Panc1 (cell line): ENCODE measurements around the gene NTRK1. TPM values are rescaled to one million over a fixed set of nuclear protein-coding genes. Genes with fewer than 3 reads are reported as not detected.

Source experiments
- ATAC-seq: fragments of 200-7000 bp; cut with Tn5 transposase; 2 replicates; pipeline ENCODE4 v1.9.1; 2020; ENCODE audit warnings: mild to moderate bottlenecking, moderate library complexity
- BruUV-seq: library from RNA; stranded (reverse); fragments of 400-500 nt; replicated peaks from 2 replicates; lab custom pipeline; 2021; lab: Mats Ljungman, UMichigan
- CTCF ChIA-PET: fragments of 300-600 bp; sonication (Branson Sonifier 250); formaldehyde crosslinking; loops from one replicate; lab custom pipeline; 2022; ENCODE audit warnings: antibody characterized with exemption; lab: Charles Lee
- POLR2A ChIA-PET: fragments of 300-600 bp; sonication (Branson Sonifier 250); formaldehyde crosslinking; loops from one replicate; lab custom pipeline; 2022; ENCODE audit warnings: antibody characterized with exemption; lab: Charles Lee
- DNase-seq: peaks from one replicate; pipeline ENCODE4 v3.0.0-alpha.2; 2010; ENCODE audit warnings: low read depth, low spot score
- H3K27ac ChIP-seq: 2 replicates; pipeline ENCODE4 v1.5.1; 2011; ENCODE audit warnings: mild to moderate bottlenecking, low read length, inconsistent platforms
- H3K27me3 ChIP-seq: fragments of 200-500 bp; sonication (Bioruptor generic); 2 replicates; pipeline ENCODE4 v1.6.0; 2014; ENCODE audit warnings: low read length, inconsistent platforms; ENCODE audit not compliant: control insufficient read depth, insufficient read depth
- H3K36me3 ChIP-seq: fragments of 200-500 bp; sonication (Bioruptor generic); 2 replicates; pipeline ENCODE4 v1.5.1; 2014; ENCODE audit warnings: inconsistent platforms, mild to moderate bottlenecking, low read length, moderate library complexity; ENCODE audit not compliant: control insufficient read depth, insufficient read depth
- H3K4me1 ChIP-seq: 2 replicates; pipeline ENCODE4 v1.5.1; 2011; ENCODE audit warnings: inconsistent platforms, mild to moderate bottlenecking, low read length, moderate library complexity; ENCODE audit not compliant: control insufficient read depth, insufficient read depth
- H3K4me3 ChIP-seq, 2 experiments: 2 replicates each; pipeline ENCODE4 v1.5.1; 2011 to 2012; ENCODE audit warnings: low read depth in 2 of 2, low read length in 2 of 2, mild to moderate bottlenecking in 2 of 2, inconsistent platforms in 1 of 2, moderate library complexity in 1 of 2
- H3K9me3 ChIP-seq: fragments of 200-500 bp; sonication (Bioruptor generic); 2 replicates; pipeline ENCODE4 v1.5.1; 2014; ENCODE audit warnings: low read depth, mild to moderate bottlenecking, inconsistent platforms, low read length, moderate library complexity; ENCODE audit not compliant: control insufficient read depth, insufficient read depth
- CTCF ChIP-seq: fragments of 450-650 bp; IDR thresholded peaks from 2 replicates; pipeline ENCODE4 v1.5.1; 2017; ENCODE audit warnings: mild to moderate bottlenecking
- POLR2AphosphoS5 ChIP-seq: IDR thresholded peaks from 2 replicates; pipeline ENCODE4 v1.6.1; 2012; ENCODE audit warnings: mild to moderate bottlenecking, low read depth, low read length, moderate library complexity
- REST ChIP-seq, 2 experiments: IDR thresholded peaks; 2 replicates each; pipeline ENCODE4 v1.6.1; 2011 to 2012; ENCODE audit warnings: low read depth in 2 of 2, control low read depth in 1 of 2, low read length in 1 of 2, mild to moderate bottlenecking in 1 of 2, moderate library complexity in 1 of 2; ENCODE audit not compliant: insufficient read depth in 1 of 2
- SIN3A ChIP-seq: IDR thresholded peaks from 2 replicates; pipeline ENCODE4 v1.6.1; 2012; ENCODE audit warnings: low read depth, mild to moderate bottlenecking, low read length, moderate library complexity, borderline replicate concordance; ENCODE audit not compliant: insufficient read depth
- TCF7L2 ChIP-seq: IDR thresholded peaks from 2 replicates; pipeline ENCODE4 v1.6.1; 2011; ENCODE audit warnings: mild to moderate bottlenecking, low read depth, low read length, inconsistent platforms
- in situ Hi-C: cut with HindIII; loops from 2 replicates; pipeline ENCODE4 v1.10.0; 2016; ENCODE audit warnings: low sequenced_read_pairs, low pct_unique_long_range_greater_than_20kb
- intact Hi-C: fragments of 100-400 bp; cut with micrococcal nuclease; formaldehyde crosslinking; loops from one replicate; pipeline ENCODE4 v1.10.0; 2022; ENCODE audit not compliant: unreplicated experiment
- total RNA-seq: library from RNA; stranded (reverse); gene quantifications from one replicate; pipeline ENCODE4 v1.2.1, GENCODE V29; 2021; ENCODE audit not compliant: unreplicated experiment

The NTRK1 gene
- total RNA-seq, 1 experiment from 2014 or later = 0.21 TPM

GRCh38 chr1:156859523-156860112 lies 1.0 kb upstream of the NTRK1 start:
- TF ChIP-seq POLR2AphosphoS5 = no peak
- no peak for TF ChIP-seq REST (IDR thresholded peaks at IDR 0.05; ENCODE audit: insufficient read depth in 1 of 2, low read depth in 2 of 2, low read length in 1 of 2)
- TF ChIP-seq CTCF = no peak
- TF ChIP-seq TCF7L2 = no peak
- no peak for TF ChIP-seq SIN3A
- CTCF ChIA-PET = interaction anchor here (0.5 to 3.0 kb wide), 21 partner anchors 9 to 170 kb away, joined by 3 to 39 read pairs (median 6); partner anchors contain the start of genes ISG20L2, METTL25B and MRPL24
- H3K27ac ChIP-seq = no peak overlapping the region
- no peaks in the 10 kb centered on the region for H3K36me3 ChIP-seq
- H3K27me3 ChIP-seq = no peaks in the 10 kb centered on the region; the same call in 1 of the 2 replicates
- POLR2A ChIA-PET = interaction anchor here (1.0 kb wide), 1 partner anchor 131 kb away, joined by 3 read pairs; the partner anchor contains the start of genes ISG20L2 and METTL25B
- ATAC-seq = peak; percentile 75
- intact Hi-C loops (loop anchor here (2.0 to 10.0 kb wide), 4 partner anchors 59 to 165 kb away; partner anchors contain the start of gene LRRC71), in situ Hi-C loops (no loop called here)
- H3K9me3 ChIP-seq = no peaks in the 10 kb centered on the region
- peak overlapping the region; percentile 39 to 65 for H3K4me3 ChIP-seq
- BruUV-seq = no TSS peak
- H3K4me1 ChIP-seq = peaks cover 13% of the 10 kb centered on the region
- DNase-seq = no peak

- ChIA-PET POLR2A (interaction anchor here (0.6 to 1.0 kb wide), 2 partner anchors 28 to 132 kb away, joined by 3 to 6 read pairs; partner anchors contain the start of genes ISG20L2 and METTL25B), CTCF (interaction anchor here (0.5 to 3.0 kb wide), 24 partner anchors 9 to 233 kb away, joined by 3 to 39 read pairs (median 6); partner anchors contain the start of genes ISG20L2, METTL25B and MRPL24)
- peak overlapping the region; percentile 39 to 65 for H3K4me3 ChIP-seq
- no TSS peak for BruUV-seq
- in situ Hi-C loops (no loop called here), intact Hi-C loops (loop anchor here (2.0 to 10.0 kb wide), 2 partner anchors 59 to 165 kb away; no protein-coding TSS in a partner anchor)
- peaks cover 13% of the 10 kb centered on the region for H3K4me1 ChIP-seq
- peak; percentile 80 for ATAC-seq
- no peak overlapping the region for H3K27ac ChIP-seq
- no peak for TF ChIP-seq TCF7L2
- TF ChIP-seq REST (IDR thresholded peaks at IDR 0.05; ENCODE audit: insufficient read depth in 1 of 2, low read depth in 2 of 2, low read length in 1 of 2) = no peak
- TF ChIP-seq CTCF = peak; percentile 97
- TF ChIP-seq SIN3A = no peak
- no peak for TF ChIP-seq POLR2AphosphoS5
- H3K9me3 ChIP-seq = no peaks in the 10 kb centered on the region
- H3K27me3 ChIP-seq = no peaks in the 10 kb centered on the region; the same call in 1 of the 2 replicates
- H3K36me3 ChIP-seq = no peaks in the 10 kb centered on the region
- DNase-seq = no peak
Measured at GRCh38 chr1:156860113-156860627, 495 bp upstream of the NTRK1 start.
